Adipose tissue (tissue), 3 donors: ENCODE results near the gene GANC. TPM values are rescaled to one million over a fixed set of nuclear protein-coding genes. Genes with fewer than 3 reads are reported as not detected.
"Not testable (repeated sequence)": the region's sequence is repeated elsewhere in the genome, so short reads cannot be mapped to it uniquely, and the experiment has no call there.

Experiments used
- H3K27ac ChIP-seq: one replicate; pipeline ENCODE4 v1.5.1; 2013; ENCODE audit warnings: low read depth, low read length
- WGBS, 3 donors: extraction: QIAGEN DNeasy Blood & Tissue Kit; methylation state at CpG; one replicate each; pipeline ENCODE4 v1.1.7; 2013; 5-methylcytosine and 5-hydroxymethylcytosine counted together
- polyA plus RNA-seq, 3 donors: library from polyadenylated mRNA; stranded (reverse); fragments of 200-250 nt; gene quantifications; one replicate each; pipeline ENCODE4 v1.2.3, GENCODE V29; 2013
- donor health status: healthy with polysubstance abuse.
- donor health status: Bipolar disorder and iron deficiency.
- donor health status: healthy.

GANC gene
- polyA plus RNA-seq, 3 donors: 5.1 to 10.3 (median 8.8) TPM

- WGBS, 3 donors: 97 to 99% (median 98%) methylated on average over 2 of the region's 2 CpGs
- no peak overlapping the region for H3K27ac ChIP-seq
Observed at GRCh38 chr15:42276762-42277161, 3.8 kb downstream of the GANC start.

DNA sequence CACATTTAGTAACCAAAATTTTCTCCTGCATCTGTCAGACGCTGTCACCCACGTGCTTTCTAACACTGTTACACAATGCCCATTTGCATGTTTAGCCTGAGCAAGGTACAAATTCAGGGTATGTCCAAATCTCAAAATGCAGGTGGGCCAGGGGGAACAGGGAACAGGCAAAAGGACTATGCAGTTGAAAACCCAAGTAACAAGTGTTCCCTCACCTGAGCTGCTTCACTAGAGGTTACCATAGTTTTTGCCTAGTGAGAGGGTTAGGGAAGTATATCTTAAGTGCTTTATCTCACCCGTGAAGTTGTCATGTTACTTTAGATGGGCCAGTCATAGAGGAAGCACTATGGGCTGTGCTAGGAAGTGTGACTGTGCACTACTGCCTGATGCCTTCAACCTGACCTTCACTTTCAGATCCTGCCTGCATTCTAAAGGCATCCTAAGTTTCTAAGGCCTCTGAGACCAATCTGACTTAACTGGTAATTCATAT is 6.3 kb downstream of the GANC start:
- no peak overlapping the region for H3K27ac ChIP-seq
- 35 to 63% (median 46%) methylated on average over 3 of the region's 3 CpGs for WGBS, 3 donors

DNA sequence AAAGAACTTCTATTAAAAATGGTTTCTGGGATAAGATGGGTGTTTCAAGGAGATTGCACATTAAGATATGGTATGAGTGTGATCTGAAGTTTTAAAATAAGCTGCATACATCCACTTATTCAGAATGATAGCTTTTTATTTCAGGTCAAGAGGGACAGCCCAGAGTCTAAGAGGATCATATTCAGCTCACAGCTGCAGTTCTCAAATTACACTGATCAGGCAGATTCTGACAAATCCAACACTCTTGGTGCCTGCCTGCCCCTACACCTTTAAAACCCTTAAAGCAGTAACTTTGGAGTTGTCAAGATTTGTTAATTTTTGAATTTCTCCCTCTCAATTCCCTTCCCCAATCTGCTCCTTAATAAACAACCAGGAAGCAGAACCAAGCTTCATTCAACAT is 9.3 kb downstream of the GANC start:
- no peak overlapping the region for H3K27ac ChIP-seq

GRCh38 chr15:42282926-42283325 is 9.9 kb downstream of the GANC start:
- H3K27ac ChIP-seq: no peak overlapping the region
- 62 to 73% (median 64%) methylated on average over 5 of the region's 5 CpGs for WGBS, 3 donors

DNA sequence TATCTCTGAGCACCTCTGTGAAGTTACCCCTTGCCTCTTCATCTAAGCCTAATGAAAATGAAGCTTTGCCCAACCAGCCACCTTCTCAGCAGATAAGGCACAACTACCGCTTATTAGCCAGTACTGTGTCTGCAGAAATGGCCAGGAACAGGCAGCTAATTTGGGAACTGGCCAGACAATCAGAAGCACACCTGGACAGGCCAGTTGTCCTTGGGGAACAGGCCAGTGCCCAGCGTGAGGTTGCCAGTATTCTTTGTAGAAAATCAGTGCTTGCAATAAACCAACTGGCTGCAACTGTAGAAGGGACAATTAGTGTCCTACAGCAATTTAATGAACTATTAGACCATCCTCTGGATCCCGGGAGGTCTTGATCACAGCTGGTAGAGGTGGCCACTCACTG is 10.7 kb downstream of the GANC start:
- 59 to 91% (median 91%) methylated on average over 3 of the region's 3 CpGs for WGBS, 3 donors
- H3K27ac ChIP-seq: no peak overlapping the region

- H3K27ac ChIP-seq: no peak overlapping the region
Observed at GRCh38 chr15:42284551-42284950, 11.6 kb downstream of the GANC start.

DNA sequence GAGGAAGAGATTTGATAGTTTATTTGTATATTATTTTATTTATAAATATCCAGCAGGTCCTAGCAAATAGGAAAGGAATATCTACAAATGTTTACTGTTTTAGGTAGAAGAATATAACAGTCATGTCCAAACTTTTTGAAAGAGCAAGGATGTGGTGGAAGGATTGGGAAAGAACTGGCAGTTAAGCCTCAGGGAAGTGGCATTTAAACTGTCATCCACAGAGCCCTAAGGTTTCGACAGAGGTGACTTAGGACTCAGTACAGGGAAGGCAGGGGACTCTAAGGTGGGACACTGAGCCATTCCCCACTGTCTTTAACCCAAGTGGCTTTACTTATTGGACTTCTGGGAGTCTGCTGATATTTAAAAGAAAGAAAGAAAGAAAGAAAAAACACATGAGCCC is 12.0 kb downstream of the GANC start:
- 69 to 96% (median 72%) methylated on average over 1 of the region's 1 CpG for WGBS, 3 donors

DNA sequence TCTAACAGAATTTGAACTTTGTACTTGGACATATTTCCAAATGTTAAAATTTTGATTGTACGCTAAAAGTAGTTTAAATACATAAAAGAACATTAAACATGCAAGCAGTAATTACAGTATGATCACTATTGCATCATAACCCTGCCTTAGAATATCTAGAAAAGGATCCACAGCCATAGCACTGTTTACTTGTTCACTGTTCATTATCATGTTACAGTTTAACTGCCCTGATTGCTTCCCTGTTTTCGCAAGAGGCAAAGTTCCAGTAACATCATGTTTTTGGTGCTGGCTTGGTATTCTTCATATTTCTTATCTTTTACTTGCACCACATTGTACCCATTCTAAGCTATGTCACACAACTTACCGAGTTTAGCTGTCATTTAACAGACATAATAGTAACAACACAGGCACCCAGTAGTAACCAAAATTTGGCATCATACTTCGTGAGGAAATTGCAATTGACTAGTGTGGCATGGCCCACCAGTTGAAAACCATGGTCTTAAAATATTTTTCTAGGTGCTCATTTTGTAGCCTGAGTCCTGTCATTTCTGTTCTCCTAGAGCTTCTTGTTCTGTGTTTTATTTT is 13.5 kb downstream of the GANC start:
- WGBS, 3 donors: 51 to 75% (median 73%) methylated on average over 4 of the region's 4 CpGs
- no peak overlapping the region for H3K27ac ChIP-seq

More for the DNA sequence above, 12.0 kb downstream of the GANC start:
- no peak overlapping the region for H3K27ac ChIP-seq

DNA sequence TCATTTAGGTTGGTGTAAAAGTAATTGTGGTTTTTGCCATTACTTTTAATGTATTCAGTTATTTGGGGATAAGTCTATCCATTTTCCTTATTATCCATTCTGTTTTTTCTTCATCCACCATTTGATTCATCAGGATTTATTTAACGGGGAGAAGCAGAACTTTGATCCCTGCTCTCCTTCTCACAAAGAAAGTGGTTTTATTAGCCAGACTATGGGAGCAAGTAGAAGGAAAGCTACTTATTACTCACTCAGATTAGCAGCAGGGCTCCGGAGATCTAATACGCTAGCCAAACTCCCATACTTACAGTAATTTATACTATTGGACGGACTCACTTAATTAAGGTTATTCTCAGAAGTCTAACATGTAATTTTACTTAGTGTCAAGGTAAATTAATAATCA is 14.9 kb downstream of the GANC start:
- WGBS, 3 donors: 95 to 98% (median 97%) methylated on average over 4 of the region's 4 CpGs
- H3K27ac ChIP-seq: no peak overlapping the region

GRCh38 chr15:42289166-42289565 is 16.2 kb downstream of the GANC start:
- no peak overlapping the region for H3K27ac ChIP-seq
- WGBS, 3 donors: 97 to 100% (median 100%) methylated on average over 1 of the region's 1 CpG

GRCh38 chr15:42301004-42301403 is 28.0 kb downstream of the GANC start:
- WGBS, 3 donors: 69 to 99% (median 98%) methylated on average over 4 of the region's 4 CpGs
- not testable (repeated sequence) for H3K27ac ChIP-seq

DNA sequence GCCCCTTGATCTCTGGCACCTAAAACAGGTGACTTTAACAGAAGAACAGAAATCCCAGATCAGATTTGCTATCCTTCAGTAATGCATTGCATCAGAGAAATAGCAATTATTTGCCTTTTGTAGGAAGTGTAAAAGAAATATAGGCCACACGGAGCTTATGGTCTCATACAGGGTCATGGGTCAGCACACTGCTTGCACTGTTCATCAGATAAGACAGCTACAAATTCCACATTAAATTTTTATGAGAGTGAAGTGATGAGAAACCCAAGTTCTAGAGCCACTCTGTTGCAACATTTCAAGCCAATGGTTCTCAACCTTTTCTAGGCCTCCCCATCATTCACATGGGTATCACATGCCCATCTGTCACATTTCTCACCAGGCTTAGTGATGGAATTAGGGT is 33.7 kb downstream of the GANC start:
- 77 to 86% (median 81%) methylated on average over 1 of the region's 1 CpG for WGBS, 3 donors
- no peak overlapping the region for H3K27ac ChIP-seq

DNA sequence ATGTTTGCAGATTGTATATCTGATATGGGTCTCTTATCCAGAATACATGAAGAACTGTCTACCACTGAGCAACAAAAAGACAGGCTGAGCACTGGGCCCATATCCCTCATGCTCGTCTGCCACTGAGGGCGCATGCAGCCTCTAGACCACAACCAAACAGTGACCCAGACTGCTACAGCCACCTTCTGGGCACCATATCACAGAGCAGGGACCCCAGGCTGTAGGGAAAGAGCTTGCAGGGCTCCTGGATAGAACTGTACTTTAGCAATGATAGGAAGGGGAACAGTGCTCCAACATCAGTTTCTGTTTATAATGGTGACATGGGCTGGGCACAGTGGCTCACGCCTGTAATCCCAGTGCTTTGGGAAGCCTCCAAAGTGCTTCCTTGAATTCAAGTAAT is 40.5 kb downstream of the GANC start:
- H3K27ac ChIP-seq: no peak overlapping the region
- 41 to 52% (median 49%) methylated on average over 3 of the region's 3 CpGs for WGBS, 3 donors

- WGBS, 3 donors: 68 to 91% (median 74%) methylated on average over 1 of the region's 1 CpG
Observed at GRCh38 chr15:42314818-42315217, 41.8 kb downstream of the GANC start.

GRCh38 chr15:42315521-42315920 is 42.5 kb downstream of the GANC start:
- no peak overlapping the region for H3K27ac ChIP-seq
- 77 to 93% (median 78%) methylated on average over 1 of the region's 1 CpG for WGBS, 3 donors

More at GRCh38 chr15:42314818-42315217, 41.8 kb downstream of the GANC start:
- H3K27ac ChIP-seq: no peak overlapping the region

DNA sequence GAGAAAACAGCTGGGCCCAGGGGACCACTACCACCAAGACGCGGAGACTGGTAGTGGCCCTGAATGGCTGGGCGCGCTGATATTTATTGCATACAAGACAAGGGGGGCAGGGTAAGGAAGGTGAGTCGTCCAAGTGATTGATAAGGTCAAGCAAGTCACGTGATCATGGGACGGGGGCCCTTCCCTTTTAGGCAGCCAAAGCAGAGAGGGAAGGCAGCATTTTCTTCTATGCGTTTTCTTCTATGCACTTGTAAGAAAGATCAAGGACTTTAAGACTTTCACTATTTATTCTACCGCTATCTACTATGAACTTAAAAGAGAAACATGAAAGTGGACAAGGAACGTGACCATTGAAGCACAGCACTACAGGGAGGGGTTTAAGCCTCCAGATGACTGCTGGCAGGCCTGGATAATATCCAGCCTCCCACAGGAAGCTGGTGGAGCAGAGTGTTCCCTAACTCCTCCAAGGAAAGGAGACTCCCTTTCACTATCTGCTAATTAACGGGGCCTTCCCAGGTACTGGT is 43.3 kb downstream of the GANC start:
- WGBS, 3 donors: 65 to 70% (median 69%) methylated on average over 11 of the region's 11 CpGs
- not testable (repeated sequence) for H3K27ac ChIP-seq

DNA sequence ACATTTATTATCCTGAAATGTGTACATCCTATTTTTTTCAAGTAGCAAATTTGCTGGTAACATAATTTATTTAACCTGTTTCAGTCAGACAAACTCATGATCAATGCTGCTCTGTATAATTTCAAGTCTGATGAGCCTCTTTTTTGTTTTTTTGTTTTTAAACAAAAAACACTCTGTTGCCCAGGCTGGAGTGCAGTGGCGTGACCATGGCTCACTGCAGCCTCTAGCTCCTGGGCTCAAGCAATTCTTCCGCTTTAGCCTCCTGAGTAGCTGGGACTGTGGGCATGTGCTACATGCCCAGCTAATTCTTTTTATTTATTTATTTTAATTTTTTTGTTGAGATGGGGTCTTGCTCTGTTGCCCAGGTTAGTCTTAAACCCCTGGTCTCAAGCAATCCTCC is 46.2 kb downstream of the GANC start:
- WGBS, 3 donors: 95 to 100% (median 97%) methylated on average over 2 of the region's 2 CpGs
- no peak overlapping the region for H3K27ac ChIP-seq

GRCh38 chr15:42324308-42324707 is 51.3 kb downstream of the GANC start:
- H3K27ac ChIP-seq: no peak overlapping the region
- WGBS, 3 donors: 74 to 85% (median 79%) methylated on average over 4 of the region's 4 CpGs

DNA sequence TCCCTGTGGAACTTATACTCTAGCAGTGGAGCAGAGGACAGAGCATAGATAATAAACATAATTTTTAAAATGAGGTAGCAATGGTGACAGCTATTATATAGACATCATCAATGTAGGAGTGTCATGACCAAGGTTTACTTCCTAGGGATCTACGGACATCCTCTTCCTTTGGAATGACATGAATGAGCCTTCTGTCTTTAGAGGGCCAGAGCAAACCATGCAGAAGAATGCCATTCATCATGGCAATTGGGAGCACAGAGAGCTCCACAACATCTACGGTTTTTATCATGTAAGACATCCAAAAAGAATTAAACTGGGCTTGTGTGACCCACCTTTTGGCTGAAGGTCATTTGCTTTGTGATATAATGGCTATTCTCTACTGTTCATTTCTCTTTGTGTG is 56.2 kb downstream of the GANC start:
- WGBS, 3 donors: 88 to 92% (median 92%) methylated on average over 2 of the region's 2 CpGs
- H3K27ac ChIP-seq: no peak overlapping the region

DNA sequence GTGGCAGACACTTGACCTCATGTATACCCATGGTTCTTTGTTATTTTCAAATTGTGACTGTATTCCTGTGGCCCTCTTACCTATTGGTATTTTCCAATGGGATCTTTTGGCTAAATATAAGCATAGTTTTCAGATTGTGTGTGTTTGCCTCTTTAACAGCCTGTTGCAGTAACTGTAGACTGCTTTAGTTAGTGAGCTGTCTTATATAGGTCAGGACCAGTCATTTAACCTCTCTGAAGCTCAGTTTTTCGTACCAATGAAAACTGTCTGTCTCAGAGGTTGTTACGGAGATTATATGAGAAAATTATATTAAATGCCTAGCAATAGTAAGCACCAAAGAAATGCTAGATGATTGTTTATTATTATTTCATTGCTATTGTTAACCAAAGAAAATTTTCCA is 57.0 kb downstream of the GANC start:
- 78 to 97% (median 97%) methylated on average over 2 of the region's 2 CpGs for WGBS, 3 donors
- H3K27ac ChIP-seq: no peak overlapping the region
